22Rv1 (cell line): ENCODE results near the gene ACER3.

Source experiments
- CTCF ChIP-seq: fragments of 450-650 bp; IDR thresholded peaks from 2 replicates; pipeline ENCODE4 v1.5.1; 2017; ENCODE audit warnings: mild to moderate bottlenecking
- ZFX ChIP-seq: fragments of 450-650 bp; IDR thresholded peaks from 2 replicates; pipeline ENCODE4 v1.6.1; 2017; ENCODE audit warnings: antibody characterized with exemption, borderline replicate concordance

- TF ChIP-seq CTCF = no peak
- no peak for TF ChIP-seq ZFX
These were observed 28.9 kb upstream of the ACER3 start for GRCh38 chr11:76831686-76832310.
